Embryonic facial prominence (tissue), 1 donor: ENCODE data around the gene MIER2.
"Not testable (repeated sequence)": the region's sequence is repeated elsewhere in the genome, so short reads cannot be mapped to it uniquely, and the experiment has no call there.

Experiments used
- DNase-seq: peaks from one replicate; pipeline ENCODE4 v3.0.0-alpha.2; 2016; ENCODE audit errors: extremely low spot score

The MIER2 gene

DNA sequence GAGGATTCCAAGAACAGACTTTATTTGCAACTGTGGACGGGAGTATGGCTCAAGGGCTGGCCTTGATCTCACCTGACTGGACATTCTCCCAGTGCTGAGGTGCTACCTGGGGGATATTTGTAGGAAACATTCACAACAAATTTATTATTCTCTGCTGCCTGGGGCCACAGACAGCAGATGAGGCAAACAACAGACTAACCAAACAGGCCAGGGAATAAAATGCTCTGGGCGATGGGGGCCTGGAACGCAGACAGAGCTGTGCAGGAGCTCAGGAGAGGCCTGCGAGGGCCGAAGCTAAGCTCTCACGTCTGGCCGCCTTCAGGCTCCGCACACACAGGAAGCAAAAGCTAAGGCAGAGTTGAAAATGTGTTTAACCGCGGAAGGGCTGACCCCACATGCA, 61.2 kb downstream of the MIER2 start:
- no peak for DNase-seq

DNA sequence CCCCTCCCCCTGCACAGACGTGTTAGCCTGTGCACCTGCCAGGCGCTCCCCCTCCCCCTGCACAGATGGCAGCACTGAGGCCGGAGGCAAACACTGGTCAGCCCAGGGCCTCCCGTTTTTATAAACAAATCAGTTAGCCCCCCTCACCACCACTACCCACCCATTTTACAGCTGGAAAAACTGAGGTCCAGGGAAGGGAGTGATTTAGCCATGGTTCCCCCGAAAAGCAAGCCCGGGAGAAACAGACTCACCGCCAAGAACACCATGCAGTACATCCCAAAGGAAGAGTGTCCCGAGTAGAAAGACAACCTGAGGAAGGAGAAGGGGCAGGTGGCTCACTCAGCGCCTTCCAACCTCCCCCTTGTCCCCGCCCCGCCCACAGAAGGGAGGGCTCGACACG, 62.1 kb downstream of the MIER2 start:
- no peak for DNase-seq

DNA sequence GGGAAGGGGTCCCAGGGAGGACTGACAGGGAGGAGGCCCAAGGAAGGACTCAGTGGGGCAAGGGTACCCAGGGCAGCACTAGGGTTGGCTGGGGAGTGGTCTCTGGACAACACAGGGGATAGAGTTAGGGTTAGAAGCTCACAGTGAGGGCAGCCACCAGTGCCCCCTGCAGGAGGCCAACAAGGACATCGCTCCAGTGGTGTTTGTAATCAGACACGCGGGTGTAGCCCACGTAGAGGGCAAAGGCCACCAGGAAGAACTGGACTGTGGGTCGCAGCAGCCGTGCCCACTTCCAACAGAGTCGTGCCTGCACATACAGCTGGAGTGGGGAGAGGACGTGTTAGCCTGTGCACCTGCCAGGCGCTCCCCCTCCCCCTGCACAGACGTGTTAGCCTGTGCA, 62.6 kb downstream of the MIER2 start:
- no peak for DNase-seq

DNA sequence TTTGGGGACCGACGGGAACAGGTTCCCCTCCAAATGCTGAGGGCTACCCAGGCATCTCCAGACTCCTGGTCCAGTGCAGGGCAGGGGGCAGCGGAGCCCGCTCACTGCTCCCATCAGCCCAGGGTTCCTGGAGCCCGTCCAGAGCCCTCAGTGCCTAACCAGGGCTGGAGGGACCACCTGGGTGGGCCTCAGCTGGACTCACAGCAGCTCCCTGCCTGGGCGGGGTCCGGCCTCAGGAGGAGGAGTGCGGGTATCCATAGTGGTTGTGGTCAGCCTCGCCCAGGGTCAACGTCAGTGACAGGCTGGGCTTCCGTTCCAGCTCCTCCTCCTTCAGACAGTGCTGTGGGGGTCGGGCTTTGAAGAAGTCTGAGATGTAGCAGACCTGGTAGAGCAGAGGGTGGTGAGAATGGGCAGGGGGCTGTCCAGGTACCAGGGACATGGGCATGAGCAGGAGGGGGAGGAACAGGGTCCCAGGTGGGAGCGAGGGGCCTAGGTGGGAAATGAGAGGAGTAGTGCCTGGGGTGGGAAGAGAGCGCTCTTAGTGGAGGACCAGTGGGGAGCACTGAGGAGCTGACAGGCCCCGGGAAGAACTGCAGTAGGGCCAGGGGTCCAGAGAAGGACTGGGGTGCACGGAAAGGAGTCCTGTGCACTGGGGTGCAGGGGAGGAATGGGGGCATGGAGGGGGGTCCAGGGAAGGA, 63.3 kb downstream of the MIER2 start:
- DNase-seq, result no peak

DNA sequence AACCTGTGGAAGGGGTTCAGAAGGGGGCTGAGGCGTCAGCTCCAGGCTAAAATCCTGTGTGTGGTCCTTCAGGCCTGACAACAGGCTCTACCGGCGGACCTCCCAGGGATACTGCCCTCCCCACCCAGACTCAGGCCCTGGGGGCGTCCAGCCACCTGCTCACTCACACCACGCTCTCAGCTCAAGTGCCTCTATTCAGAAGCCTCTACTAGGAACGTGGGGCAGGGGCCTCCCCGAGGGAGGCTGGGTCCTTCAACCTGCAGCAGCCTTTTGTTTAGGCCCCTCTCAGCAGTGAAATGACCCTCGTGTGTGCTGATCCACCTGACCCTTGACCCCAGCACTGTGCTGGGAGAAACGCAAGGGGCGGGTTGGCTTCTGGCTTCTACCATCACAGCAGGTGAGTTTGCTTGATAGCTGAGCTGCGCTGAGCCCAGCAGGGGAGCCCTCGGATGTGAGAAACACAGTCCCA, 64.0 kb downstream of the MIER2 start:
- DNase-seq, result no peak

DNA sequence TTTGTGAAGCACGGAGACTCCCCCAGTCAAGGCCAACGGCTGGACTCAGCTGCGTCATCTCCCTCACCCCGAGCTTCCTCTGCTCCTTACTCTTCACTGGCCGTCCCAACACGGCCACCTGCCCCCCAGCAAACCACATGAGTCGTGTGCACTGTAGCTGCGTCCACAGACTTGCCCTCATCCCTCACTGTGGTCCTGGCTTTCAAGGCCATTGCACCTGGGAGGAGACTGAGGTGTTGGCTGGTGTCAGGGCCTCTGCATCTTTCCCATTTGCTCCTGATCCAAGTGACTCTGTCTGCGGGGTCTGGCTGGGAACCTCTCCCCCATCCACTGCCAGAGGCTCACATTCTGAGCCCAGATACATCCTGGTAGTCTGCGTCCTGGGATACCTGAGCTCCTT, 64.9 kb downstream of the MIER2 start:
- no peak for DNase-seq

DNA sequence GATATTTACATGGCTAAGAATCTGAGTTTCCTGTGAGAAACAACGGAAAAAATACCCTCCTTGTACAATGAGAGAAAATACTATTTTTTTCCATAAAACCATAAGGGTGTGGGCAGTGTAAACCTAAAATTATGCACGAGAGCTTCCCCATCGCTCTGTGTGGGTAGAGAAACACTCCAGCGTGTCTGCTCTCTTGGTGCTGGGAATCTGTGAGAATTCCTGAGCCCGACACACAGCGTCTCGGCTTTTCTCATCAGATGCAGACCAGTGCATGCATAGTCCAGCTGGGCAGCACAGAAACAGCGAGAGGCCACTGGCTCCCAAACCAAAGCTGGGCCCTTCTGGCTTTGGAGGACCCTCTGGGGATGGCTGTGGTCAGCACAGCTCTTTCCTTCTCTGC, 65.4 kb downstream of the MIER2 start:
- no peak for DNase-seq

DNA sequence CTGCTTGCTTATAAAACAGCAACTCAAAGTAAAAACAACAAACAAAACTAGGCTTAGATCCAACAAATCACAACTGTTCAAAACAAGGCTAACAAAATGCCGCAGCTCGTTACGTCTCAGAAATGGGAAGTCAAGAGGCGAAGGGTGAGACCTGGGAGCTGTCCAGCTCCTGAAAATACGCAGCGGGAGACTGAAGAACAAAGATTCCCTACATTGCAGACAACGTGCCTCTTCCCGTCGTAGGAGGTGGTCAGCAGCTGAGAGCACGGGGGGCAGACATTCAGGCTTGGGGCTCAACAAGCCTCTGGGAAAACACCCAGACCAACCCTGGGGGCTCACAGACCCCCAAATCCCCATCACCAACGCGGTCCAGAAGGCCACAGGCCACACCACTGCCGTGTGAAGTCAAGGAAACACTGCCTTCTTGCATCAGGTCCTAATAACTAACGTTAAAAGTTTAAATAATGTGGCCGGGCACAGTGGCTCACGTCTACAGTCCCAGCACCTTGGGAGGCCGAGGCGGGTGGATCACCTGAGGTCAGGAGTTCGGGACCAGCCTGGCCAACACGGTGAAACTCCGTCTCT, 66.9 kb downstream of the MIER2 start:
- no peak for DNase-seq

DNA sequence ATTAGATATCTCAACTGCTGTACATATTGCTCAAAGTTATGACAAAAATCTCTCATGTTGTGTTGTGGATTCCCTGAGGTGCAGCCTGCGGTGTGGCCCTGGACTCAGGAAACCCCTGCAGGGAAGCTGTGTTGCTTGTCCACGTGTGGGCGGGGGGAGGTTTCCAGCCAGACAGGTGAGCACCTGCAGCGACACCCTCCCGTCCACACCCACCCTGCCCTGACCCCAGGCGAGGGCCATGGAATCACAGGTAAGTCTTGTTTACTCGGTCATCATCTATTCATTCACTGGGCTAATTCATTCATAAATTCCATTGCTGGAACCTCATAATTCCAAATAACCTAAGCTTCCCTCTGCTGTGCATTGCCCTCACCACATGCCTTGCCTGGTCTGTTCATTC, 67.5 kb downstream of the MIER2 start:
- DNase-seq, result no peak

DNA sequence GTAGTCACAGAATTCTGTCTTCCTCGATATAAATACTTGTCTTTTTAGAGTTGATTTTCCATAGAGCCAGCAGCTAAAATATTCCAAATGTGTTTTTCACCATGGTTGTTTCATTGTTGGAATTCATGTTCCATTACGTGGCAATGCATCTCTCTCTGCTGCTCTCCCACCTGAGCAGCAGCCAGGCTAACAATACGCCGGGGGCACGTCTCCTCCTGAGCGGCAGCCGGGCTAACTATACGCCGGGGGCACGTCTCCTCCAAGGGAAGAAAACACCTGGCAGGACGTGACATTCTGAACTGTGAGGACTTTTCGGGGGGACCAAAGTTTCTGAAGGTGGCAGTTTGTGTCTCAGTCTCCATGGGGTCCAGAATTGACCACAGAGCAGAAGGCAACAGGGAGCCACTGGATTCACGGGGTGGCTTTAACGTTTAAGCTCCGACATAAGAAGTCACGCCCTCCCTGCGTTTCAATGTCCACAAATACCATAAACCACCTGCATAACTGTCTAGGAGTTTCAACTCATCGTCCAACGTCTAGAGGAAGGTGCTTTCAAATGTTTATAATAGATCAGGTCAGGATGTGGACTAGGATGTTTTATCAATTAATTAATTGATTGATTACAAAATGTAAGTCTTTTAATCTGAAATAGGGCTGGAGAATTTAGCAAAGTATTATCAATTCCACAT, 68.5 kb downstream of the MIER2 start:
- DNase-seq, result no peak

DNA sequence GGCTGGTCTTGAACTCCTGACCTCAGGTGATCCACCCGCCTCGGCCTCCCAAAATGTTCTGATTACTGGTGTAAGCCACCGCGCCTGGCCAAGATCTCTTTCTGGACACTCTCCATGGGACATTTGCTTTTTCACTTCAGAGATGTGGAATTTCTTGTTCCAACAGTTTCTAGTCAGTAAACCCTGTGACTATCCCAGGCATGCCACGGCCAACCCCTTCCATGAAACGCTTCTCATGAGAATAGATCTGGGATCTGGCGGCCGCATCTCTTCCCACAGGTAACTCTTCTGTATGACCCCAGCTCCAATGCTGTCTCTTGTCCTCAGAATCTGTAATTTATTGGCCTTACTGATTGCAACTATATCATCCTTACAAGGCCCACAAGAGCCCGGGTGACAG, 69.6 kb downstream of the MIER2 start:
- DNase-seq, result no peak

DNA sequence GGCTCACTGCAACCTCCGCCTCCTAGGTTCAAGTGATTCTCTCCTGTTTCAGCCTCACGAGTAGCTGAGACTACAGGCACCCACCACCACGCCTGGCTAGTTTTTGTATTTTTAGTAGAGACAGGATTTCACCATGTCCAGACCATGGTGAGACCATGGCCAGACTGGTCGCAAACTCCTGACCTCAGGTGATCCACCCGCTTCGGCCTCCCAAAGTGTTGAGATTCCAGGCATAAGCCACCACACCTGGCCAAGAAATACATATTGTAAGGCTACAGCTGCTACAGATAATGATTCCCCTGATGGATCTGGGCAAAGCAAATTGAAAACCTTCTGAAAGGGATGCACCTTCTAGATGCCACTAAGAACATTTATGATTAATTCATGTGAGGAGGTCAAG, 71.2 kb downstream of the MIER2 start:
- DNase-seq, result no peak

DNA sequence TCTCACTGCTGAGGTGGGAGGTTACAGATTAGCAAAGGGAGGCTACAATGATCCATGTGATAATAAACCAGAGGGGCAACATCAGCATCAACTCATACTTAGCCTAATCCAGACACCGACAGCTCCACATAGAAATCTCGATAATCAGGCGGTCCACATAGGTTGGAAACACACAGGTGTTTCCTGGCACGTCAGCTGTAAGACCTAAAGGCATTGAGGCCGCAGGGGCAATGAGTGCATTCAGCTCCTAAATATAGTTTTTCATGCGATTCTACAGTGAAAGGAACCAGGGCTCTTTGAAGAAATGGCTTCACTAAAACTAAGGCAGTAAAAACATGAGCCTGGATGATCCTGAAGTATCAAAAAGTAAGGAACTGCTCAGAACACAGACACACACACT, 72.7 kb downstream of the MIER2 start:
- DNase-seq, result no peak

DNA sequence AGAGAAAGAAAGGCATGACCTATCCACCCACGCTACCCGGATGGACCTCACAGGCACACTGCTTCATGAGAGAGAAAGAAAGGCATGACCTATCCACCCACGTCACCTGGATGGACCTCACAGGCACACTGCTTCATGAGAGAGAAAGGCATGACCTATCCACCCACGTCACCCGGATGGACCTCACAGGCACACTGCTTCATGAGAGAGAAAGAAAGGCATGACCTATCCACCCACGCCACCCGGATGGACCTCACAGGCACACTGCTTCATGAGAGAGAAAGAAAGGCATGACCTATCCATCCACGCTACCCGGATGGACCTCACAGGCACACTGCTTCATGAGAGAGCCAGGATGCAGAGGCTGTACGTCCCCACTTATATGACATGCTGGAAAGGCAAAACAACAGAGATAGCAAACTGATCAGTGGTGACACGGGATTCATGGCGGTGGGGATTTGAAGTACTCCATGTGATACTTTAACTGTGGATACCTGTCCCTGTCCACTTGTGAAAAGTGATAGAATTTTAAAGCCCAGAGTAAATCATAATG, 73.8 kb downstream of the MIER2 start:
- not testable (repeated sequence) for DNase-seq

DNA sequence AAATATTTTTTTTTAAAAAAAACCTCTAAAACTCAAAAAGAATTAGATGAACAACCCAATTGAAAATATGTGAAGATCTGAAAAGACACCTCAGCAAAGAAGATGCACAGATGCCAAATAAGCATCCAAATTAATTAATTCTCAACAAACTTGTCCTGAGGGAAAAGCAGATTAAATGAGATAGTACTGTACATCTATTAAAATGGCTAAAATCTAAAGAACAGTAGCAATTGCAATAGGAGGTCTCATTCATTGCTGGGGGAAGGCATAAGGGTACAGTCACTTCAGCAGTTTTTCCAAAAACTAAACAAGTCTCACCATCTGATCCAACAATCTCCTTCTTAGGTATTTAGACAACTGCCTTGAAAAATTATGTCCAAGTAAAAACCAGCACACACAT, 75.4 kb downstream of the MIER2 start:
- no peak for DNase-seq

DNA sequence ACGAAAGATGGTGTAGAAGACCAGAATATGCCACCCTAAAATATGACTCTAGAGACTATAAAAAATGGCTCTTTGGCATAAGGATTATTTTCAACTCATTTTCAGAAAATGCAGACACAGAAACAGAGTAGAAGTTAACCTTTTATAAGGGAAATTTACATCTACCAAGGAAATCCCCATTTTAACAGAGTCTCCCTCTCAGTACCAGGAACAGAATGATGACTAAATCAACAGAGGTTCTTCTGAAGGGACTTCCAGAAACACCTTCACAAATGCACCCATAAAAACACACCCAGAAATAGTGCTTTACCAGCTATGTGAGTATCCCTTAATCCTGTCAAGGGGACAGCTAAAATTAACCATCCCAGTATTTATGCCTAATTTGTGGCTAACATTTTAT, 82.5 kb downstream of the MIER2 start:
- DNase-seq, result no peak

DNA sequence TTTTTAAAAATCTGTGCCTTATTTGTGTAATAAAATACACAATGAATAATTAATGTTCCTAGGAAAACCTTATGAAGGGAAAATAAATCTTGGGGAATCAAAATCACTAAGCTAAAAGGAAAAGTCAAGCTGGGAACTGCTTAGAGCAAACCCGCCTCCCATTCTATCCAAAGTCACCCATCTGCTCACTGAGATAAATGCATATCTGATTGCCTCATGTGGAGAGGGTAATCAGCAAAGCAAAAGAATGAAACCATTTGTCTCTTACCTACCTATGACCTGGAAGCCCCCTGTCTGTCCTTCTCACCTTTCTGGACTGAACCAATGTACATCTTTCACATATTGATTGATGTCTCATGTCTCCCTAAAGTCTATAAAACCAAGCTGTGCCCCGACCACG, 87.8 kb downstream of the MIER2 start:
- not testable (repeated sequence) for DNase-seq
